Measurements from ENCODE around the gene KRTAP16-1.
"Not testable (repeated sequence)": the region's sequence is repeated elsewhere in the genome, so short reads cannot be mapped to it uniquely, and the experiment has no call there.

KRTAP16-1 gene, protein sequence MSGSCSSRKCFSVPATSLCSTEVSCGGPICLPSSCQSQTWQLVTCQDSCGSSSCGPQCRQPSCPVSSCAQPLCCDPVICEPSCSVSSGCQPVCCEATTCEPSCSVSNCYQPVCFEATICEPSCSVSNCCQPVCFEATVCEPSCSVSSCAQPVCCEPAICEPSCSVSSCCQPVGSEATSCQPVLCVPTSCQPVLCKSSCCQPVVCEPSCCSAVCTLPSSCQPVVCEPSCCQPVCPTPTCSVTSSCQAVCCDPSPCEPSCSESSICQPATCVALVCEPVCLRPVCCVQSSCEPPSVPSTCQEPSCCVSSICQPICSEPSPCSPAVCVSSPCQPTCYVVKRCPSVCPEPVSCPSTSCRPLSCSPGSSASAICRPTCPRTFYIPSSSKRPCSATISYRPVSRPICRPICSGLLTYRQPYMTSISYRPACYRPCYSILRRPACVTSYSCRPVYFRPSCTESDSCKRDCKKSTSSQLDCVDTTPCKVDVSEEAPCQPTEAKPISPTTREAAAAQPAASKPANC

GRCh38 chr17:41308918-41309359 is at the start of gene KRTAP16-1:
Gene KRTAP16-1 (minus strand): TSS chr17:41309309. CDS start chr17:41309253, 56 bp downstream.
- DNase-seq, result peak in 1 of 2 experiments; percentile 64

DNA sequence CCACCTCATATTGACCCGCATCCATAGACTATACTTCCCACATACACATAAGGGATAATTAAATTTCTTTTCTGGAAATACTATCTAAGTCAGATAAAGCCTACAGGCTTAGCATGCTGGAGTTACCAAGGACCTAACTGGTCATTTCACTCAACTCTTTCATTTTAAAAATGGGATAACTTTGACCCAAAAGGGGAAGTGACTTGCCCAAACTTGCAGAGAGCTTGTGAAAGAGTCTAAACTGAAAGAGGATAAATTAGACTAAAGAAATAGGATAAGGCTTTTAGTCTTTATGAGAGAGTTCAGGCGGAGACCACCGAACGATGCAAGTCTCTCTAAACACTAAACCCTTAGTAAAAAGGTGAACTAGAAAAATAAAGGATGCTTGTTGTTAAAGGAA is 45.4 kb upstream of the KRTAP16-1 start:
- DNase-seq, result no peak

GRCh38 chr17:41352597-41353366 is 43.7 kb upstream of the KRTAP16-1 start:
- DNase-seq, result no peak

DNA sequence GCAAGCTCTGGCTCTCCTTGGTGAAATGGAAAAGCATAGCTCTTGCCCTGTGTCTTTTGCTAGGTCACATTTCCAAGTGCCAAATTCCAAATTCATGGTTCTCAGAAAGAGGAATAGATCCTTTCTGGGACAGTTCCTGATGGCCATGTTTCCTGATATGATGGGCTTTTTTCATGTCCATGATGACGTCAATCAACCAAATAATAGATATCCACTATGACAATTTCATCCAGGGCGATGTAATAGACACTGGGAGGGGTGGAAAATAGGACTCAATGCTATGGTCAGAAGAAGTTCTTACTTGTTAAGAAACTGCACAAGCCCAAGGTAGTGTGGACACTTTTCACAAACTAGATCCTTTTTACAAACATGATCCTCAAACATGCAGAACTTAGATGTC is 42.1 kb upstream of the KRTAP16-1 start:
- no peak for DNase-seq

DNA sequence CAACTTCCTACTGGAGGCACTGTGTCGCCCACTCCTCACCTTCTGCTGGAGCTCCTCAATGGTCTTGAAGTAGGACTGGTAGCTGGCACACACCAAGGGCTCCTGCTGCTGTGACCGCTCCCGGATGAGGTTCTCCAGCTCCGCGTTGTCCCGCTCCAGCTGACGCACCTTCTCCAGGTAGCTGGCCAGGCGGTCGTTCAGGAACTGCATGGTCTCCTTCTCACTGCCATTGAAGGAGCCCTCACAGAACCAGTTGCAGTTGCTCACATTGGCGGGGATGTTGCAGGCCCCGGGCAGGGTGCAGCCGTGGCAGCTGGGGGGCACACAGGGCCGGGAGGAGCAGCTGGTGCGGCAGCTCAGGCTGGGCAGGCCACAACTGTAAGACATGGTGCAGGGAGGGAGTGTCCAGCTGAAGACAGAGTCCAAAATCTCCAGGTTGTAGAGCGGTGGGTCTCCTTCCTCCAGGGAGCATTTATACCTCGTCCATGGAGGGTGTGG is 41.3 kb upstream of the KRTAP16-1 start, which contains the start of gene KRT33A:
TSS of gene KRT33A (minus strand) at position 448 of the 498 bp plus-strand sequence. CDS start at position 387, 61 bp downstream.
- DNase-seq, result not testable (repeated sequence)

GRCh38 chr17:41347869-41348760 is 39.0 kb upstream of the KRTAP16-1 start:
- no peak for DNase-seq

DNA sequence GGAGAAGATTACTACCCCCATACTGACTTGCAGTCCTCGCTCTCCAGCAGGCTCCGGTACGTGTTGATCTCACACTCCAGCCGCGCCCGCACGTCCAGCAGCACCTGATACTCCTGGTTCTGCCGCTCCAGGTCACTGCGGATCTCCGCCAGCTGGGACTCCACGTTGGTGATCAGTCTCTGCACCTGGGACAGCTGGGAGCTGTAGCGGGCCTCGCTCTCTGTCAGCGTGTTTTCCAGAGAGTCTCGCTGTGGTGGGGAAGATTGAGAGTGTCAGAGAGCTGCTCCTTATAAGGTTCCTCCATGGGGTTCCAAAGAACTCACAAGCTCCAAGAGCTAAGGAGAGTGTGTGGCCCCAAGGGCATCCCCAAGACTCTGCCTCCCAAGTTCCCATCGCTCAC is 37.3 kb upstream of the KRTAP16-1 start:
- not testable (repeated sequence) for DNase-seq

DNA sequence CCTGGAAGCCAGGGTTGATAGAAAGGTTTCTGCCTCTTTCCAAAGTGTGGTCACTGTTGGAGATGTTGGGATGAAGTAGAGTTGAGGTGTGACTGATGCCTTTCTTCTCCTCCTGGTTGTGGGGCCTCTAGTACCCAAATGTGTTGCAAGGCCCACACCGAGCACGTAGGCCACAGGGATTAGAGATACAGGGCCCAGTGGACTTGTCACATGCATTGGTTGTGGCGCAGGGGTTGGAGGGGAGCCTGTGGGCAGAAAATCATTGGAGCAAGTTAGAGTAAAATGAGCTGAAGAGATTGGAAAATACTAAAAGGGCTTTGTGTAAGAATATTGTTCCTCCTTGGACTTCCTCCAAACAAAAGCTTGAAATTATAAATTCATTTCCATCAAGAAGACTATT is 36.9 kb upstream of the KRTAP16-1 start:
- DNase-seq, result no peak

DNA sequence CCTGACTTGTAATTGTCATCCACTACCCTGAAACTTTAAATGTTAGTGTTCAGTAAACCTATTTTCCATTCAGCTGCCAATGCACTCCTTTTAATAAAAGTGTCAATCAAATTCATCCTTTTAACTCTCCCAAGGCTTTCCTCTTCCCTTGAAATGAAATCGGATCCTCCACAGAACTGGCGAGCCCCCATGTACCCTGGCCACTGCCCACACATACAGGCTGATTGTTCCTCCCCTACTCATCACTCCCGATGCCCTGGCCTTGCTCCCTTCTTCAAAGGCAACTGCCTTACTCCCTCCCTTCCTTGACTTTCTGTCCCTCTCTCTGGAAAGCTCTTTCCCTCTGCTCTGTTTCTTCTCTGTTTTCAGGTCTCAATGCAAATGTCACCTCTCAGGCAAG is 33.9 kb upstream of the KRTAP16-1 start:
- DNase-seq, result no peak

- no peak for DNase-seq
Measured at GRCh38 chr17:41340934-41341861, 32.1 kb upstream of the KRTAP16-1 start.

GRCh38 chr17:41340494-41340893 is 31.4 kb upstream of the KRTAP16-1 start:
- DNase-seq, result no peak

DNA sequence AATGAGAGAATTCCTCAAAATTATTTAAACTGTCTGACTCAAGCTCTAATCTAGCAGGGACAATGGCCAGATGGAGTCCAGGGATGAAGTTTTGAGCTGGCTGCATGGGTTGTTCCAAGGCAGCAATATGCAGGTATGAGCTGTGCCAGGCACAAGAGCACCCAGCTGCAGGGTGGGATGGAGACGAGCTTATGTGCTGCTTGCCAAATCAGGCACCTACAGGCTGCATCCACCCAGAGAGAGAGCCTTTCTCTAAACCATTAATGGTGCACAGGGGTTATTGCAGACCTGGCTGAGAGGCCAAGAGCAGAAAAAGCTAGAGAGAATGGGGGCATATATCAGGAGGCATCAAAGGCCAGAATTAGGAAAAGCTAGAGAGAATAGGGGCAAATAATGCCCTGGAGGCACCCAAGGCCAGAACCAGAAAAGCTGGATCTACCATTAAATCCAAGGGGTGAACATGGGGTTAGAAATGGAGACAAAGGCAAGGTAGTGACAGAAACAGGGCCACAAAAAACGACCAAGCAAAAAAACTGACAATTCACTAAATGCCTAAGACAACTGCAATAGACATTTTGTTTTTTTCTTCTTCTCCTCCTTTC is 30.6 kb upstream of the KRTAP16-1 start:
- DNase-seq, result no peak

GRCh38 chr17:41338961-41339485 is 29.9 kb upstream of the KRTAP16-1 start:
- no peak for DNase-seq

DNA sequence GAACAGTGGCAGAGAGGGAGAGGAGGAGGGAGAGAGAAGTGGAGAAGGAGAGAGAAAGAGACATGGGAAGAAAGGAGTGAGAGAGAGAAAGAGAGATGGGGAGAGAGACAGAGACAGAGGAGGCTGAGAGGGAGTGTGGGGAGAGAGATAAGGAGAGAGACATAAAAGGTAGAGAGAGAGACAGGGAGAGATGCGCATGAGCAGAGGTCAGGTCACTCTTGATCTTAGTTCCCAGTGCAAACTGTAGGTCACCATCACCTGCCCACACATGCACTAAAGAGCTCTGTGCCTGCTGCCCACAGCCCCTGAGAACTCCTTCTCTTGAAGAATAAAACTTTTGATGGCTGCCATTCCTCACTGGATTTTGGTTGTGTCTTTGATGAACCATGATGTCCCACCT is 26.6 kb upstream of the KRTAP16-1 start:
- no peak for DNase-seq

DNA sequence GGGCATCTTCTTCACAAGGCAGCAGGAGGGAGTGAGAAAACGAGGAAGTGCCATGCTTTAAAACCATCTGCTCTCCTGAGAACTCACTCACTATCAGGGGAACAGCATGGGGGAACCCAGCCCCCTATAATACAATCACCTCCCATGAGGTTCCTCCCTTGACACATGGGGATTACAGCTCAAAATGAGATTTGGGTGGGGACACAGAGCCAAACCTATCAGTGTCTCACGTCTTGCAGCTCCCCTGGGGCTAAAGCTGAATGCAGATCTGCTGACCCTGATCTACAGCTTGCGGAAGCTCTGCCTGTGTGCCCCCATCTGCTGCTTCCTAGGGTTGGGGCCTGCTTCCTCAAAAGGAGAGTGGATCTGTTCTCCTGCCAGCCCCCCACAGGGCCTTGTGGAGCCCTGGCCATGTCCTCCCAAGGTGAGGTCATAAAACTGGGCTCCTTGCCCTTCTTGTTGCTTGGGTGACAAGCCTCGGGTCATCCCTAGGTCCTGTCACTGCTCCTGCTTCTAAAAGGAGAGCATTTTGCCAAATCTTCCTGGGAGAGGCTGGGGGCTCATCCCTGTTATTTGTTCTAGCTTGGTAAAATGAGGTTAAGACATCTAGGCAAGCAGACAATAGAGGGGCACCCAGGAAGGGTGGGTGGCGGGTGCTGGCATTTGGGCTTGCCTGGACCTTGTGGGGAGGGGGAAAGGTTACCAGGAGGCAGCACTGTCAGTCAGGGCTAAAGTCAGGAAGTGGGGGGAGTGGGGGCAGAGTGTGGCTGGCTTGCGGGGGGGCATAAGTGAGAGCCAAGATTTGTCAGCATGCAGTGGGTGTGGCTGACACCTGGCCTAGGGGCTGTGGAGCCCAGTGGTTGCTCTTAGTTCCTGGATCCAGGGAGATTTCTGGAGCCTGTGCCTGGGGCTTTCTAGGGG is 25.5 kb upstream of the KRTAP16-1 start:
- DNase-seq, result no peak

- no peak for DNase-seq
Measured at GRCh38 chr17:41333836-41334235, 24.7 kb upstream of the KRTAP16-1 start.

- no peak for DNase-seq
Measured at GRCh38 chr17:41333098-41333497, 24.0 kb upstream of the KRTAP16-1 start.

DNA sequence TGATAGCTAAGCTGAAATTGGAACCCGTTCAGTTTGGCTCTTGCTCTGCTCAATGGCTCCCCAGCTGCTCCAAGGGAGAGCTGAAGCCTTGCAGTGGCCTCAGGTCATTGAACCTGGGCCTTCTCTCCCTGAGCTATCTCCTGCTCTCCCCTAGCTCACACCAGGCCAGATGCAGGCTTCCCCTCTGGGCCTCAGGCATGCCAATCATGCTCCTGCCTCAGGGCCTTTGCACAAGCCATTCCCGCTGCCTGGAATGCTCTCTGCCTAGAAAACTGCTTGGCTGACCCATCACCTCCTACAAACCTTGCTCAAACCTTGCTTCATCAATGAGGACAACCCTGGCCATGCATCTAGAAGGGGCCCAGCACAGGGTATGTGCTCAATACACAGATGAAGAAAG is 23.1 kb upstream of the KRTAP16-1 start:
- DNase-seq, result no peak

GRCh38 chr17:41331606-41332005 is 22.5 kb upstream of the KRTAP16-1 start:
- DNase-seq, result no peak
